Measurements from ENCODE around the gene PKDREJ. TPM values are rescaled to one million over a fixed set of nuclear protein-coding genes. Genes with fewer than 3 reads are reported as not detected.

Gene PKDREJ
- total RNA-seq, 1 experiment from 2014 or later, result not detected

GRCh38 chr22:46250783-46251125 is 12.4 kb downstream of the PKDREJ start:
- Histone ChIP-seq H3K9me3 (ENCODE audit: control insufficient read depth in 1 of 2, insufficient read depth in 1 of 2, low read depth in 1 of 2, low read length in 2 of 2) (no peaks in the 10 kb centered on the region), H3K27ac (ENCODE audit: low read depth, low read length) (peak overlapping the region; percentile 98), H3K27me3 (ENCODE audit: insufficient read depth, low read length) (no peaks in the 10 kb centered on the region), H3K4me3 (replicated peaks in 1 of 2; ENCODE audit: low read depth in 1 of 2, low read length in 2 of 2) (peak overlapping the region; percentile 80 to 90), H3K36me3 (ENCODE audit: control insufficient read depth in 1 of 2, insufficient read depth in 2 of 2, low read length in 2 of 2) (no peaks in the 10 kb centered on the region), H3K79me2 (ENCODE audit: insufficient read depth, low read length) (peaks cover 20% of the 10 kb centered on the region), H3K9me2 (ENCODE audit: insufficient read depth) (no peaks in the 10 kb centered on the region), H3K4me1 (ENCODE audit: control insufficient read depth in 1 of 2, insufficient read depth in 2 of 2, low read length in 2 of 2) (peaks cover 5 to 20% of the 10 kb centered on the region in 2 experiments; a peak in 3 of 4 replicates), H3K9ac (ENCODE audit: low read length) (peak overlapping the region; percentile 86), H2AFZ (ENCODE audit: low read depth, low read length, poor library complexity, severe bottlenecking) (no peak overlapping the region), H3K4me2 (ENCODE audit: low read length) (peak overlapping the region; percentile 99), H4K20me1 (ENCODE audit: insufficient read depth) (no peaks in the 10 kb centered on the region)
- TF ChIP-seq CEBPB (IDR thresholded peaks at IDR 0.05; ENCODE audit: low read depth) (no peak), JUND (IDR thresholded peaks at IDR 0.05) (no peak), MAX (IDR thresholded peaks at IDR 0.05) (no peak), ZFX (IDR thresholded peaks at IDR 0.05) (no peak), EZH2phosphoT487 (IDR thresholded peaks at IDR 0.05; ENCODE audit: borderline replicate concordance) (no peak), ZNF274 (IDR thresholded peaks at IDR 0.05; ENCODE audit: low read depth, low read length) (no peak), FOSL1 (IDR thresholded peaks at IDR 0.05; ENCODE audit: low read depth) (no peak)
- TF ChIP-seq, protein P1, sequence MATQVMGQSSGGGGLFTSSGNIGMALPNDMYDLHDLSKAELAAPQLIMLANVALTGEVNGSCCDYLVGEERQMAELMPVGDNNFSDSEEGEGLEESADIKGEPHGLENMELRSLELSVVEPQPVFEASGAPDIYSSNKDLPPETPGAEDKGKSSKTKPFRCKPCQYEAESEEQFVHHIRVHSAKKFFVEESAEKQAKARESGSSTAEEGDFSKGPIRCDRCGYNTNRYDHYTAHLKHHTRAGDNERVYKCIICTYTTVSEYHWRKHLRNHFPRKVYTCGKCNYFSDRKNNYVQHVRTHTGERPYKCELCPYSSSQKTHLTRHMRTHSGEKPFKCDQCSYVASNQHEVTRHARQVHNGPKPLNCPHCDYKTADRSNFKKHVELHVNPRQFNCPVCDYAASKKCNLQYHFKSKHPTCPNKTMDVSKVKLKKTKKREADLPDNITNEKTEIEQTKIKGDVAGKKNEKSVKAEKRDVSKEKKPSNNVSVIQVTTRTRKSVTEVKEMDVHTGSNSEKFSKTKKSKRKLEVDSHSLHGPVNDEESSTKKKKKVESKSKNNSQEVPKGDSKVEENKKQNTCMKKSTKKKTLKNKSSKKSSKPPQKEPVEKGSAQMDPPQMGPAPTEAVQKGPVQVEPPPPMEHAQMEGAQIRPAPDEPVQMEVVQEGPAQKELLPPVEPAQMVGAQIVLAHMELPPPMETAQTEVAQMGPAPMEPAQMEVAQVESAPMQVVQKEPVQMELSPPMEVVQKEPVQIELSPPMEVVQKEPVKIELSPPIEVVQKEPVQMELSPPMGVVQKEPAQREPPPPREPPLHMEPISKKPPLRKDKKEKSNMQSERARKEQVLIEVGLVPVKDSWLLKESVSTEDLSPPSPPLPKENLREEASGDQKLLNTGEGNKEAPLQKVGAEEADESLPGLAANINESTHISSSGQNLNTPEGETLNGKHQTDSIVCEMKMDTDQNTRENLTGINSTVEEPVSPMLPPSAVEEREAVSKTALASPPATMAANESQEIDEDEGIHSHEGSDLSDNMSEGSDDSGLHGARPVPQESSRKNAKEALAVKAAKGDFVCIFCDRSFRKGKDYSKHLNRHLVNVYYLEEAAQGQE (IDR thresholded peaks at IDR 0.05; ENCODE audit: low read depth), result no peak
- TF ChIP-seq, protein P2, sequence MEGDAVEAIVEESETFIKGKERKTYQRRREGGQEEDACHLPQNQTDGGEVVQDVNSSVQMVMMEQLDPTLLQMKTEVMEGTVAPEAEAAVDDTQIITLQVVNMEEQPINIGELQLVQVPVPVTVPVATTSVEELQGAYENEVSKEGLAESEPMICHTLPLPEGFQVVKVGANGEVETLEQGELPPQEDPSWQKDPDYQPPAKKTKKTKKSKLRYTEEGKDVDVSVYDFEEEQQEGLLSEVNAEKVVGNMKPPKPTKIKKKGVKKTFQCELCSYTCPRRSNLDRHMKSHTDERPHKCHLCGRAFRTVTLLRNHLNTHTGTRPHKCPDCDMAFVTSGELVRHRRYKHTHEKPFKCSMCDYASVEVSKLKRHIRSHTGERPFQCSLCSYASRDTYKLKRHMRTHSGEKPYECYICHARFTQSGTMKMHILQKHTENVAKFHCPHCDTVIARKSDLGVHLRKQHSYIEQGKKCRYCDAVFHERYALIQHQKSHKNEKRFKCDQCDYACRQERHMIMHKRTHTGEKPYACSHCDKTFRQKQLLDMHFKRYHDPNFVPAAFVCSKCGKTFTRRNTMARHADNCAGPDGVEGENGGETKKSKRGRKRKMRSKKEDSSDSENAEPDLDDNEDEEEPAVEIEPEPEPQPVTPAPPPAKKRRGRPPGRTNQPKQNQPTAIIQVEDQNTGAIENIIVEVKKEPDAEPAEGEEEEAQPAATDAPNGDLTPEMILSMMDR (IDR thresholded peaks at IDR 0.05 in 2 of 3, conservative IDR thresholded peaks at IDR 0.05 in 1 of 3; ENCODE audit: borderline replicate concordance in 1 of 3, insufficient read depth in 1 of 3, low read depth in 2 of 3, low read length in 2 of 3), result no peak
- TF ChIP-seq, protein P3, sequence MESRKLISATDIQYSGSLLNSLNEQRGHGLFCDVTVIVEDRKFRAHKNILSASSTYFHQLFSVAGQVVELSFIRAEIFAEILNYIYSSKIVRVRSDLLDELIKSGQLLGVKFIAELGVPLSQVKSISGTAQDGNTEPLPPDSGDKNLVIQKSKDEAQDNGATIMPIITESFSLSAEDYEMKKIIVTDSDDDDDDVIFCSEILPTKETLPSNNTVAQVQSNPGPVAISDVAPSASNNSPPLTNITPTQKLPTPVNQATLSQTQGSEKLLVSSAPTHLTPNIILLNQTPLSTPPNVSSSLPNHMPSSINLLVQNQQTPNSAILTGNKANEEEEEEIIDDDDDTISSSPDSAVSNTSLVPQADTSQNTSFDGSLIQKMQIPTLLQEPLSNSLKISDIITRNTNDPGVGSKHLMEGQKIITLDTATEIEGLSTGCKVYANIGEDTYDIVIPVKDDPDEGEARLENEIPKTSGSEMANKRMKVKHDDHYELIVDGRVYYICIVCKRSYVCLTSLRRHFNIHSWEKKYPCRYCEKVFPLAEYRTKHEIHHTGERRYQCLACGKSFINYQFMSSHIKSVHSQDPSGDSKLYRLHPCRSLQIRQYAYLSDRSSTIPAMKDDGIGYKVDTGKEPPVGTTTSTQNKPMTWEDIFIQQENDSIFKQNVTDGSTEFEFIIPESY (IDR thresholded peaks at IDR 0.05; ENCODE audit: extremely low read depth, insufficient replicate concordance, low read length), result no peak
- peak; percentile 7 for ATAC-seq
- BruUV-seq (replicated peaks), result no TSS peak
- ChIA-PET RAD21 (ENCODE audit: low non-redundant PET in 1 of 2, low total read pairs in 2 of 2, uncharacterized antibody in 2 of 2, unreplicated experiment in 2 of 2) (no interaction called here), POLR2A (interaction anchor here (0.7 to 1.6 kb wide), 2 partner anchors 9 to 17 kb away, joined by 3 to 9 read pairs; partner anchors contain the start of gene TTC38), CTCF (interaction anchor here (1.0 kb wide), 1 partner anchor 128 kb away, joined by 4 read pairs; no protein-coding TSS in a partner anchor)
- intact Hi-C loops (cut with micrococcal nuclease), result no loop called here
- DNase-seq (ENCODE audit: low read depth, low spot score), result no peak
